ENCODE results near the gene ADAMTS15. TPM values are rescaled to one million over a fixed set of nuclear protein-coding genes. Genes with fewer than 3 reads are reported as not detected.

Gene ADAMTS15
- total and polyA plus RNA-seq, 10 of the 15 experiments (the other 5 are each of a cell fraction or from before 2014, with no cell fraction given) = not detected

DNA sequence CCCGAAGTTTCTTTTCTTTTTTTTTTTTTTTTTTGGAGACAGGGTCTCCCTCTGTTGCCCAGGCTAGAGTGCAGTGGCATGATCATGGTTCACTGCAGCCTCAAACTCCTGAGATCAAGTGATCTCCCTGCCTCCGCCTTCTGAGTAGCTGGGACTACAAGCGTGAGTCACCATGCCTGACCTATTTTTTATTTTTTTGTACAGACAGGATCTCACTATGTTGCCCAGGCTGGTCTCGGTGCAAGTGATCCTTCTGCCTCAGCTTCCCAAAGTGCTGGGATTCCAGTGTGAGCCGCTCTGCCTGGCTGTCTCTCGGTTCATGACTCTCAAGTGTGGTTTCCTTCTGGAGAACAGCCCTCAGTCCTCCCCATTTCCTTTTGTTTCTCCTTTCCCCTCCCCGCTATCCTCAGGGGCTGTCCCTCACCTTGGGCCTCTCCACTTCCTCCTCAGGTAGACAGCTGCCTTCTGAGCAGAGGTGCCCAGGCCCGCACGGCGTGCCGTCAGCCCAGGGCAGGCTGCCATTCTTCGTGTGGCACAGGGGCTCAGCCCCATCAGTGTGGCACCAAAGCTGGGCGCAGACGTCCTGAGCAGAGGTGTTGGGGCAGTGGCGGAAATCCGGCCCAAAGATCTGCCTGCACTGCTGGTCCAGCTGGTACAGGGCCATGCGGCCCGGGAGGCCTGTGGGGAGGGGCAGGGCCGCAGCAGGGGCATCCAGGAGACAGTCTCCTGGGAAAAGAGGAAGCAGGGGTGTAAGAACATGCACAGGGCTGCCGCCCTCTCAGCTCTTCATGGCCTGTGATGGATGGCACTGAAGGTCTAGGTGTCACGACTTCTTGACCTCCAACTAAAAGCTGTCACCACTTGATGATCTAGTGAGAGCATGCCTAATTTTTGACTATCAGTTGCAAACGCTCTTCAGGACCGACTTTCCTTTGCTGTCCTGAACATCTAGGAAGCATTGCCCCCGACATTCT lies 34.1 kb upstream of the ADAMTS15 start:
- TF ChIP-seq LARP7 (IDR thresholded peaks at IDR 0.05) = no peak
- no peak for TF ChIP-seq ZNF274 (IDR thresholded peaks at IDR 0.05; ENCODE audit: insufficient read depth, insufficient read length)
- no peak for TF ChIP-seq POU2F2 (IDR thresholded peaks at IDR 0.05; ENCODE audit: borderline replicate concordance, low read depth, low read length)
- TF ChIP-seq, protein P1, sequence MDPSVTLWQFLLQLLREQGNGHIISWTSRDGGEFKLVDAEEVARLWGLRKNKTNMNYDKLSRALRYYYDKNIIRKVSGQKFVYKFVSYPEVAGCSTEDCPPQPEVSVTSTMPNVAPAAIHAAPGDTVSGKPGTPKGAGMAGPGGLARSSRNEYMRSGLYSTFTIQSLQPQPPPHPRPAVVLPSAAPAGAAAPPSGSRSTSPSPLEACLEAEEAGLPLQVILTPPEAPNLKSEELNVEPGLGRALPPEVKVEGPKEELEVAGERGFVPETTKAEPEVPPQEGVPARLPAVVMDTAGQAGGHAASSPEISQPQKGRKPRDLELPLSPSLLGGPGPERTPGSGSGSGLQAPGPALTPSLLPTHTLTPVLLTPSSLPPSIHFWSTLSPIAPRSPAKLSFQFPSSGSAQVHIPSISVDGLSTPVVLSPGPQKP (IDR thresholded peaks at IDR 0.05; ENCODE audit: low read depth, low read length) = no peak
- no peak for TF ChIP-seq NR2C2 (IDR thresholded peaks at IDR 0.05; ENCODE audit: borderline replicate concordance, control insufficient read depth, insufficient read length, low read depth)
- no peak for TF ChIP-seq ZNF207 (IDR thresholded peaks at IDR 0.05; ENCODE audit: borderline replicate concordance)
- TF ChIP-seq IRF4 (IDR thresholded peaks at IDR 0.05; ENCODE audit: low read depth, low read length) = no peak
- TF ChIP-seq NR2C1 (IDR thresholded peaks at IDR 0.05) = no peak
- Histone ChIP-seq H3K4me1 (ENCODE audit: control insufficient read depth, insufficient read depth, low read length) (no peaks in the 10 kb centered on the region), H3K36me3 (ENCODE audit: control insufficient read depth in 2 of 2, insufficient read depth in 2 of 2, low read length in 1 of 2) (no peaks in the 10 kb centered on the region), H3K4me2 (ENCODE audit: control insufficient read depth, insufficient read depth) (no peak overlapping the region), H3K27ac (ENCODE audit: control insufficient read depth, insufficient read depth) (no peak overlapping the region), H3K79me2 (ENCODE audit: control insufficient read depth, insufficient read depth, low read length) (no peaks in the 10 kb centered on the region), H3K27me3 (replicated peaks in 1 of 2; ENCODE audit: control insufficient read depth in 2 of 2, insufficient read depth in 2 of 2, low read length in 1 of 2) (peaks cover 0 to 8% of the 10 kb centered on the region in 2 experiments; a peak in 3 of 4 replicates), H3K9ac (ENCODE audit: control insufficient read depth, insufficient read depth, low read length) (no peak overlapping the region), H4K20me1 (ENCODE audit: control insufficient read depth, insufficient read depth) (no peaks in the 10 kb centered on the region), H2AFZ (ENCODE audit: control insufficient read depth, low read depth, low read length) (no peak overlapping the region), H3K9me3 (replicated peaks; ENCODE audit: control insufficient read depth, insufficient read depth, low read length) (no peaks in the 10 kb centered on the region), H3K4me3 (no peak overlapping the region)
- intact Hi-C loops (cut with micrococcal nuclease; ENCODE audit: unreplicated experiment) (no loop called here), in situ Hi-C loops (cut with MboI) (no loop called here)
- no TSS peak for BruUV-seq (replicated peaks)
- ChIA-PET SMC1A (ENCODE audit: uncharacterized antibody, unreplicated experiment) (no interaction called here), POLR2A (no interaction called here), CTCF (no interaction called here), RAD21 (ENCODE audit: unreplicated experiment) (no interaction called here)
- DNase-seq (ENCODE audit: low read depth, low spot score) (no peak), FAIRE-seq (no peak), ATAC-seq (no peak)
- WGBS (ENCODE audit: insufficient coverage, insufficient replicate concordance, low lambda C conversion rate, missing lambda C conversion rate) = 46% methylated on average over 21 of the region's 24 CpGs
